Esophagus (tissue), 2 donors: ENCODE measurements around the gene CATSPER3. TPM values are rescaled to one million over a fixed set of nuclear protein-coding genes. Genes with fewer than 3 reads are reported as not detected.

Source experiments
- H3K27ac ChIP-seq, 2 donors: one replicate each; pipeline ENCODE4 v1.5.1; 2013; ENCODE audit warnings: low read depth in 2 of 2, mild to moderate bottlenecking in 2 of 2, inconsistent platforms in 1 of 2, low read length in 1 of 2, moderate library complexity in 1 of 2
- H3K27me3 ChIP-seq, 2 donors: one replicate each; pipeline ENCODE4 v1.6.1; 2013; ENCODE audit warnings: low read length in 2 of 2, control low read depth in 1 of 2, mild to moderate bottlenecking in 1 of 2; ENCODE audit not compliant: insufficient read depth in 2 of 2, control insufficient read depth in 1 of 2
- H3K36me3 ChIP-seq, 2 donors: one replicate each; pipeline ENCODE4 v1.6.1; 2013; ENCODE audit warnings: low read length in 1 of 2; ENCODE audit not compliant: control insufficient read depth in 2 of 2, insufficient read depth in 2 of 2
- H3K4me1 ChIP-seq, 2 donors: one replicate each; pipeline ENCODE4 v1.6.1; 2013; ENCODE audit warnings: low read length in 1 of 2; ENCODE audit not compliant: control insufficient read depth in 2 of 2, insufficient read depth in 2 of 2
- H3K4me3 ChIP-seq, 2 donors: one replicate each; pipeline ENCODE4 v1.5.1; 2013; ENCODE audit warnings: low read length in 2 of 2, mild to moderate bottlenecking in 2 of 2, low read depth in 1 of 2, moderate library complexity in 1 of 2
- H3K9me3 ChIP-seq, 2 donors: one replicate each; pipeline ENCODE4 v1.6.1; 2013; ENCODE audit warnings: mild to moderate bottlenecking in 2 of 2, low read depth in 1 of 2, low read length in 1 of 2, moderate library complexity in 1 of 2; ENCODE audit not compliant: control insufficient read depth in 2 of 2, insufficient read depth in 1 of 2
- WGBS, 2 donors: extraction: QIAGEN DNeasy Blood & Tissue Kit; methylation state at CpG; one replicate each; pipeline ENCODE4 v1.1.7; 2013; 5-methylcytosine and 5-hydroxymethylcytosine counted together
- polyA plus RNA-seq, 2 donors: library from polyadenylated mRNA; stranded (reverse); fragments of 200-250 nt; gene quantifications; one replicate each; pipeline ENCODE4 v1.2.3, GENCODE V29; 2013
- donor health status: healthy with polysubstance abuse.
- donor health status: Bipolar disorder and iron deficiency.

CATSPER3 gene
- polyA plus RNA-seq, 2 donors, result 0.34 to 0.55 TPM

DNA sequence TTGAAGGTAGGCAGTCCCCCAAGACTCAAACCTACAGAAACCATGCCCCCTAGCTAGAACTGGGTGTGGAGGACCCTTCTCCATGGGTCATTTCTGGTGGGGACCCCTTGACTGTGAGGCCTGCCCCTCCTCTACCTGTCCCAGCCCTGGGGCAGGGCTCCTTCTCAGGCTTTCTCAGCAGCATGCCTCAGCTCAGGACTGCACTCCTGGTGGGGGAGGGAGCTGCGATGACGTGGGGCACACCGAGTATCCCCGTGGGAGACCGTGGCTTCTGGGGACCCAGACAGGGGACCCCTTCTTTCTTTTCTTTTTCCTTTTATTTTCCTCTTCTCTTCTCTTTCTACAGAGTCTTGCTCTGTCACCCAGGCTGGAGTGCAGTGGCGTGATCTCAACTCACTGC lies 93.3 kb downstream of the CATSPER3 start:
- Histone ChIP-seq H3K27ac (no peak overlapping the region), H3K4me1 (no peaks in the 10 kb centered on the region), H3K9me3 (no peaks in the 10 kb centered on the region), H3K4me3 (no peak overlapping the region), H3K27me3 (no peaks in the 10 kb centered on the region), H3K36me3 (no peaks in the 10 kb centered on the region)
- WGBS, 2 donors, result 92 to 93% methylated on average over 6 of the region's 6 CpGs

Other genes with a start within 250 kb of the CATSPER3 start
- 10 to 100 TPM; 22.9 to 25.6 TPM for gene CAMLG, start 229.4 kb upstream of the CATSPER3 start, polyA plus RNA-seq
- gene DDX46, start 209.1 kb upstream of the CATSPER3 start, polyA plus RNA-seq, result 10 to 100 TPM; 16.2 TPM
- 10 to 100 TPM in 1 of 2 donors, 1 to 10 TPM in 1; 9.0 to 12.3 TPM for gene C5orf24, start 121.9 kb upstream of the CATSPER3 start, polyA plus RNA-seq
- gene TXNDC15, start 93.5 kb upstream of the CATSPER3 start, polyA plus RNA-seq, result 10 to 100 TPM; 14.5 to 25.6 TPM
- gene PCBD2, start 62.8 kb upstream of the CATSPER3 start, polyA plus RNA-seq, result 1 to 10 TPM; 5.7 to 6.0 TPM
- 100 to 1,000 TPM; 485 to 519 TPM for gene PITX1, start 66.3 kb downstream of the CATSPER3 start, polyA plus RNA-seq